ENCODE measurements around the gene RNF5.
A peak's percentile ranks its signal among the peaks of the same experiment; 100 is the strongest.
"Not testable (repeated sequence)": the region's sequence is repeated elsewhere in the genome, so short reads cannot be mapped to it uniquely, and the experiment has no call there.

Gene RNF5

DNA sequence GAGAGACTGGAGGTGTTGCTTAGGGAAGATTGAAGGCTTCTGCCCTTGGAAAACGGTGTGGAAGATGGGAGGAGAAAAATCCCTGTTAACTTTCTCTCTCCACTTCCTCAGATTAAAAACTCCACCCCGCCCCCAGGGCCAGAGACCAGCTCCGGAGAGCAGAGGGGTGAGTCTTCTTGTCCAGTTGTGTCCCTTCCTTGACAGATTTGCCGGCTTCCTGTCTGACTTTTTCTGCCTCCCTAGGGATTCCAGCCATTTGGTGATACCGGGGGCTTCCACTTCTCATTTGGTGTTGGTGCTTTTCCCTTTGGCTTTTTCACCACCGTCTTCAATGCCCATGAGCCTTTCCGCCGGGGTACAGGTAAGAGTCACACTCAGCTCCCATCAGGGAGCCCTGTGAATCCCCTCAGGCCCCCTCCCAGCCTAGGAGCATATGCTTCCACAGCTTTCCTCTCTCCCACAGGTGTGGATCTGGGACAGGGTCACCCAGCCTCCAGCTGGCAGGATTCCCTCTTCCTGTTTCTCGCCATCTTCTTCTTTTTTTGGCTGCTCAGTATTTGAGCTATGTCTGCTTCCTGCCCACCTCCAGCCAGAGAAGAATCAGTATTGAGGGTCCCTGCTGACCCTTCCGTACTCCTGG, 1.7 kb downstream of the RNF5 start:
- H3K27me3 Mint-ChIP-seq, result no peaks in the 10 kb centered on the region
- H3K36me3 Mint-ChIP-seq, result peaks cover 7% of the 10 kb centered on the region
- peak overlapping the region; percentile 57 for H3K4me3 Mint-ChIP-seq
- H3K9me3 Mint-ChIP-seq, result no peaks in the 10 kb centered on the region
- peaks cover 71% of the 10 kb centered on the region for H3K4me1 Mint-ChIP-seq
- H3K27ac Mint-ChIP-seq, result peak overlapping the region; percentile 98

DNA sequence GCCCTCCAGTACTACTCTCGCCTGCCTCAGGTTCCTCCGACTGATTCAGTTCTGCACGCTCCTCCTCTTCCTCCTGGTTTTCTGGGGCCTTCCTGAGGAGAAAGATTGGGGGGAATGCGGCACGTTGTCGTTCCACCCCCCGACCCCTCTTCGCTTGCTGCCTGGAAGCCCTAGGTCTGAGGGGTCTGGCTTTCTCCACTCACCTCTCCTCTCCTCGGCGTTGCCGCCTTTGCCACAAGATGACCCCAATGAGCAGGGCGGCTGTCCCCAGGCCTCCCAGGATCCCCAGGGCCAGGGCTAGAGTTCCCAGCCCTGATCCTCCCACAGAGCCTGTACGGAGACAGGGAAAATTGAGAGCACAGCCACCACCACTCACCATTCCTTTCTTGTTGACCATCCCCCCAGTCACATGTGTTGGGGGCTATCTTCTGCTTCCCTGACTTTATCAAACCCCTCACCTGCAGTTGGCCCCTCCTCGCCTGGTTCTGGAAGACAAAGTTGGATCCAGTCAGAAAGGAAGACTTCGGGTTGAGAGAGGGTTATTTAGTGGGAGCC, 3.0 kb downstream of the RNF5 start:
- Mint-ChIP-seq H3K4me1 (peaks cover 73% of the 10 kb centered on the region), H3K27me3 (no peaks in the 10 kb centered on the region), H3K36me3 (peaks cover 7% of the 10 kb centered on the region), H3K9me3 (no peaks in the 10 kb centered on the region), H3K4me3 (no peak overlapping the region), H3K27ac (peak overlapping the region; percentile 48)

DNA sequence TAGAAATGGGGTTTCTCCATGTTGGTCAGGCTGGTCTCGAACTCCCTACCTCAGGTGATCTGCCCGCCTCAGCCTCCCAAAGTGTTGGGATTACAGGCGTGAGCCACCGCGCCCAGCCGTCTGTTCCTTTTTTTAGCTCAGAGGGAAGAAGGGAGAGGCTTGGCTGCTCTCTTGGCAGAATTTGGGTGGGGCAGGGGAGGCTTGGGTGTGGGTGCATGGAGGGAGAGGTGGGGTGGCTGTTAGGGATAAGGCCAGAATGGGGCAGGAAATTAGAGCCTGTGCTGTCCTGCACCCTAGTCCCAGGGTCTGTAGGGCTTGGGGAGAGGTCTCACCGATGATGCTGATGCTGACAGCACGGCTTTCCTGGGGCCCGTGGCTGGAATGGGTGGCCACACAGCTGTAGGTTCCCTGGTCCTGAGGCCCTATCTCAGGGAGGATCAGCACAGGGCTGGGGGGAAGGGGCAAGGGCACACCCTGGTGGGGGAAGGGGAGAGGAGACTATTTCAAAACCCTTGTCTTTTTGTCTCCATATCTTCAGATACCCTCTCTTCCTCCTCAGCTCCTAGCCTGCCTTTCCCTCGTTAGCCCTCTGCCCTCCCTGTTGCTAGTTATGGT, 3.8 kb downstream of the RNF5 start:
- Mint-ChIP-seq H3K4me3 (no peak overlapping the region), H3K36me3 (peaks cover 10% of the 10 kb centered on the region), H3K4me1 (peaks cover 73% of the 10 kb centered on the region)

DNA sequence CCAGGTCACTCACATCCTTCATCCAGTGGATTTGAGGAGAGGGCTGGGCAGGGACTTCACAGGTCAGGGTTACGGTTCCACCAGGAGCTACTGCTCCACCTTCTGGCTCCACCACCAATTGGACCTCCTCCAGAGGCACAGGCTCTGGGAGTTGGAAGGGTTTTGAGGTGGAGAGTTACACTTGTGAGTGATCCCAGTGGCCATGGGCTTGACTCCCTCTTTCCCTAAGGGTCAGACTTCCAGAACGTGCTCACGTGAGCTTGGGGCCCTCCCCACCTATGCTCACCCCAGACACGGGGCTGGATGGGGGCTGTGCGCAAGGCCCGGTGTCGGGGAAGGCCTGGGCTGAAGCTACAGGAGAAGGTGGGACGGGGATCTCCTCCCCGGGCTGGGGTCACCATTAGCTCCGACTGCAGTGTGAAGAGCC, 4.4 kb downstream of the RNF5 start:
- H3K36me3 Mint-ChIP-seq, result peaks cover 13% of the 10 kb centered on the region
- no peaks in the 10 kb centered on the region for H3K9me3 Mint-ChIP-seq
- H3K27ac Mint-ChIP-seq, result no peak overlapping the region
- H3K4me1 Mint-ChIP-seq, result peaks cover 73% of the 10 kb centered on the region
- H3K27me3 Mint-ChIP-seq, result no peaks in the 10 kb centered on the region
- no peak overlapping the region for H3K4me3 Mint-ChIP-seq

More for the DNA sequence above, 3.8 kb downstream of the RNF5 start:
- H3K27me3 Mint-ChIP-seq, result no peaks in the 10 kb centered on the region
- peak overlapping the region; percentile 20 for H3K27ac Mint-ChIP-seq
- no peaks in the 10 kb centered on the region for H3K9me3 Mint-ChIP-seq

DNA sequence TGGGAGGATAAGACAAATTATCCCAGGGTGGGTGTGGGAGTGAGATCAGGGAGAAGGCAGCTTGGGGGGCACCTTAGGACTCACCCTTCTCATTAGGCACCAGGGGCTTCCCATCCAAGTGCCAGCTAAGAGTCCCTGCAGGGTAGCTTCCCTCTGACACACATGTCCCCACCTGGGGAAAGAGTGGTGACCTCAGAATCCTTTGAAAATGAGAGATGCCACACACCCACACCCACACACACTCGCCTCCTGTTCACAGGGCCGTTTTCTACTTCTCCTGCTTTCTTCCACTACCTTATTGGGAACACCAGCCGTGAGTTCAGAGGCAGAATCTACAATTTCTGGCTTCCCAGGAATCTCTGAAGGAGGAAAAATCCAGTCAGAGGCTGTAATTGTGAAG, 4.8 kb downstream of the RNF5 start:
- peak overlapping the region; percentile 24 for H3K27ac Mint-ChIP-seq
- no peaks in the 10 kb centered on the region for H3K9me3 Mint-ChIP-seq
- H3K4me3 Mint-ChIP-seq, result no peak overlapping the region
- H3K4me1 Mint-ChIP-seq, result peaks cover 76% of the 10 kb centered on the region
- no peaks in the 10 kb centered on the region for H3K27me3 Mint-ChIP-seq
- H3K36me3 Mint-ChIP-seq, result peaks cover 14% of the 10 kb centered on the region

DNA sequence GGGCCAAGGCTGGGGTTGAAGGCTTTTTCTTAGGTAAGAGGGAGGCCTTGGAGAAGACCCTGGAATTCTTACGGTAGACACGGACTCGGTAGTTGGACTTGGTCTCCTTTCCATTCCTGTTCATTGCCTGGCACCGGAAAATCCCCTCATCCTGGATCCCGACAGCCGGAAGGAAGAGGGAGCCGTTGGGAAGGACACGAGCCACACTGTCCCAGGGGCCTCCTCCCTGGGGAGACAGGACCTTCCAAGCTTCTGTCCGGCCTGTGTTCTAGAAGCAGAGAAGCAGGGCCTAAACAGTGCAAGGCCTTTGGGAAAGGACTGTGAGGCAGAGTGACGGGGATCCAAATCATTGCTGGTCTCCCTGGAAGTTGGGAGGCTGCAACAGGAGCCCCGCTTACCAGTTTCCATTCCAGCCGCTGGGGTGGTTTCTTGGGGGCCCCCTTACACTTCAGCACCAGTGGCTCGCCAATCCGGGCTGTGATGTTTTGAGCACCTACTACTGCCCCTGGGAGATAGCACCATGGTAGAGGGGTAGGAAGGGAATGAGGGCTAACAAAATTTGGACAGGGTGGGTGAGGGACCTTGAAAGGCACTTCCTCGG, 5.4 kb downstream of the RNF5 start:
- H3K9me3 Mint-ChIP-seq, result no peaks in the 10 kb centered on the region
- H3K27me3 Mint-ChIP-seq, result no peaks in the 10 kb centered on the region
- H3K4me1 Mint-ChIP-seq, result peaks cover 77% of the 10 kb centered on the region
- no peak overlapping the region for H3K27ac Mint-ChIP-seq
- H3K4me3 Mint-ChIP-seq, result no peak overlapping the region
- peaks cover 14% of the 10 kb centered on the region for H3K36me3 Mint-ChIP-seq

DNA sequence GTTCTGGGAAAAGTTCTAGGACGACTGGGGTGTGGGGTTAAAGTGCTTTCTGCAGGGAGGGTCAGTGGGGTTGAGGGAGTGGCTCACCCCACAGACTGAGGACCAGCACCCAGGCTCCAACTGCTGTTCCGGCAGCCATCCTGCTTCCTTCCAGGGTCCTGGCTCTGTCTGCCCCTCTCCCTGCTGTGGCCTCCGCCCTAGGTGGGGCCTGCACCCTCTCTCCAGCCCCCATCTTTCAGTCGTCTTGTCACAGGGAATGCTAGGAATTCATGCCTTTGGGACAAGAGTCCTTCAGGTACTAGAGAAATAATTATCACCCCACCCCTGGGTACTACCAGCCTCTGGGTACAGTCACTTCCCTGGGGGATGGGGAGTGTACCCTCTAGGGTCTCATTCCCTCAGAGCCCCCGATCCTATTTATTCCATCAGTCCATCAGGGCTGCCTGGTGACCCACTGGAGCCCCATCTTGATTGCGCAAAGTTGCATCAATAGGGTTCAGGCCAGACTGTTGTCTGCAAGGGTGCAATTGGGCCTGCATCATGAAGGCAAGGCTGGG, 6.0 kb downstream of the RNF5 start, which contains the start of gene AGER:
Gene AGER (minus strand): TSS at position 170 of the 557 bp plus-strand sequence. CDS start 31 bp downstream, at position 139.
- H3K4me3 Mint-ChIP-seq, result no peak within 1 kb of the TSS
- no peaks in the 10 kb centered on the region for H3K27me3 Mint-ChIP-seq
- H3K4me1 Mint-ChIP-seq, result peaks cover 77% of the 10 kb centered on the region

DNA sequence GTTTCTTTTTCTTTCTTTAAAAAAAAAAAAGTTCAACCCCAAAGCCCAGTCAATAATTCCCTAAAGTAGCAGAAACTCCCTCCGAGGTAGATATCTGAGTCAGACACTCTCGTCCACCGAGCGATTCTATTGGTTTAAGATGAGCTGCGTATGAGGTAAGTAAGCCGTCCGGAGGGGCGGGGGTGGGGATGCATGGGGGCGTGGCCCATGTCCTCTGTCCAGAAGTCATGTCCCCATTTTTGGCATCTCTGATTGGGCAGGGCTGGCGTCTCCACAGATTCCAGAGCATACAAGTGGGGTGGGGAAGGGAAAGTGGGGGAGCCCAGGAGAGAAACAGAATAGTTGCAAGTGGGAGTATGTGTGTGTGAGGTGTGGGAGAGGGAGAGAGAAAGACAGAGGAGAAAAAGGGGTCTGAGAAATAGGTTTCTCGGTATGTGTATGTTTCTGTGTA, 7.5 kb downstream of the RNF5 start:
- peak overlapping the region; percentile 89 for H3K27ac Mint-ChIP-seq
- H3K36me3 Mint-ChIP-seq, result peaks cover 12% of the 10 kb centered on the region
- H3K4me1 Mint-ChIP-seq, result peaks cover 64% of the 10 kb centered on the region
- H3K4me3 Mint-ChIP-seq, result peak overlapping the region; percentile 23
- H3K27me3 Mint-ChIP-seq, H3K9me3 Mint-ChIP-seq: not testable (repeated sequence)

More for the DNA sequence above, 6.0 kb downstream of the RNF5 start, which contains the start of gene AGER:
- H3K9me3 Mint-ChIP-seq, result no peaks in the 10 kb centered on the region
- peaks cover 17% of the 10 kb centered on the region for H3K36me3 Mint-ChIP-seq
- peak within 1 kb of the TSS; percentile 24 for H3K27ac Mint-ChIP-seq

DNA sequence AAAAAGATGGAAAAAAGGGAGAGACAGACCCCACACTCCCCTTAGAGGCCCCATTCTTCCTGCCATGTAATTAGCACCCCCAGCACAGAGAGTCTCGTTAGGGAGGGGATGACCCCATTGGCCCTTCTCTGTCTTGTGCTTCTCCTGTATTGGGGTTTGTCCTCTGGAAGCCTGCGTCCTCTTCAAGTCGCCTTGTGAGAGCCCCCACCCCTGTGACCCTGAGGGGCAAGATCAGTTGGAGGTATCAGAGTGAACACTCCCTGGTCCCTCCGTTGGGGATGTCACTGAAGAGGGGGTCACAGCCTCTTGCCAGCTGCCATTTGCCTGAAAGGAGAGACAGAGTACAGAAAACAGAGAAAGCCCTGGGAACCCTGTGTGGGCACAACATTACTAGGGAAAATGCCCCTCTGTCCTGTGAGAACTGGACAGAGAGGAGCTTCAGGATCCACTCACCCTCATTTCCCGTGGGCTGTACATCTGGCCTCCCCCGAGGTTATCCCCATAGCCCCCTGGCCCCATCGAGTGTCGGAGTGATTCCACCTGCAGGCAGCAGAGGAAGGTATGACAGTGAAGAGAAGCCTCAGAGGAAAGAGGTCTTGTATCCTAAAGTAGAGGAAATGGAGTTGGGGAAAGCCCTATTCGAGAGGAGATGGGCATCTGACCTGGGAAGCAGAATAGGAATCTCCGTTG, 8.1 kb downstream of the RNF5 start:
- H3K4me1 Mint-ChIP-seq, result peaks cover 62% of the 10 kb centered on the region

DNA sequence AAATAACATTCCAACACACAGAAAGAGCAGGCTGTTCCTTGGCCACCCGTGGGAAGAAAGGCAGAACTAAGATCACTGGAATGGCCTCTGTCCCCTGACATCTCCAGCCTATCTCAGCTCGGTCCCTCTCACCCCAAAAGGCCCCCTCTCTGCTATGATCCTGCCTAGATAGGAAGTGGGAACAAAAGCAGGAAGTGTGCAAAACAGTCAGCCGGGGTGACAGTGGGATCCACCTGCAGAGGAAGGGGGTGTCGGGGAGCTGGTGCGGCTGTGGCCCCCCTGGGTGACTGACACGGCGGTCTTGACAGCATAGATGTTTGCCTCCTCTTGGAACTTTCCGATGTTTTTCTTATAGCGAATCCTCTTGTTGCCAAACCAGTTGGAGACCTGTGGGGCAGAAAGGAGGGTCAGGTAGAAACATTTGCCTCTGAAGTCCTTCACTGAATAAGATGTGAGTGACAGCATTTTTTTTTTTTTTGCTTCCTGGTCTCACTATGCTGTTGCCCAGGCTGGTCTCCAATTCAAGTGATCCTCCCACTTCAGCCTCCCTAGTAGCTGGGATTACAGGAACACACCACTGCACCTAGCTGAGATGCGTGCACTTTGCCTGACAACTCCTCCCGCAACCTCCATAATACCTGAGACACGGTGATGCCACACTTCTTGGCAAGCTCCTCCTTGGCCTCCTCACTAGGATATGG, 9.0 kb downstream of the RNF5 start:
- peaks cover 64% of the 10 kb centered on the region for H3K4me1 Mint-ChIP-seq
- H3K27me3 Mint-ChIP-seq, result no peaks in the 10 kb centered on the region
- H3K4me3 Mint-ChIP-seq, result peak overlapping the region; percentile 66
- H3K36me3 Mint-ChIP-seq, result peaks cover 13% of the 10 kb centered on the region
- H3K27ac Mint-ChIP-seq, result peak overlapping the region; percentile 63
- no peaks in the 10 kb centered on the region for H3K9me3 Mint-ChIP-seq

More for the DNA sequence above, 8.1 kb downstream of the RNF5 start:
- peaks cover 11% of the 10 kb centered on the region for H3K36me3 Mint-ChIP-seq
- not testable (repeated sequence) for H3K27me3 Mint-ChIP-seq, H3K9me3 Mint-ChIP-seq
- peak overlapping the region; percentile 89 for H3K27ac Mint-ChIP-seq
- peak overlapping the region; percentile 23 for H3K4me3 Mint-ChIP-seq

DNA sequence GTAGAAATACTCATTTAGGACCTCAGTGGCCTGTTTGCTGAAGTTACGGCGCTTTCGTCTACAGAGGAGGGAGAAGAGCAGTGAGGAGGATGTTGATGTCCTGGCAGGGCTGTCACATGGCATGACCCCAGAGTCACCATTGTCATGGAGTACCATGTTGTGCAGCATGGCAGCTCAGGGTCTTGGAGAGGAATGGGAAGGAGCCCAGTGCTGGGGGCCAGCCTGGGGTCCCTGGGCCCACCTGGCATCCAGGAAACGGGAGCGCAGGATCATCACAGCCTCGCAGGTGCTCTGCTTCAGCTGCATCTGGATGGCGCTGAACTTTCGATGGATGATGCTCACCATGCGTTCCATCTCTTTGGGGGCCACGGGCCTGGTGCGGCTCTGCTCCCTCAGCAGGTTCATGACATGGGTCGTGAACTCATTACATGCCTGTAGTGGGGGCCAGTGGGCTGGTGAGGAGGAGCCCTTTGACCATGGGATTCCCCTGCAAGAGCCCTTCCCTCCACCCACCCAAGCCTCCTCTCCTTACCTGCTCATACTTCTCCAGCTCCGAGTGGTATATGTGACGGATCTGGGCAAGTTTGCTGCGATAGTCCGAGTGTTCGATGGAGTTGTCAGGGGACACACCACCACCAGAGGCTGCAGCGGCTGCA, 9.6 kb downstream of the RNF5 start:
- peak overlapping the region; percentile 84 for H3K4me3 Mint-ChIP-seq
- H3K4me1 Mint-ChIP-seq, result peaks cover 63% of the 10 kb centered on the region
- peaks cover 13% of the 10 kb centered on the region for H3K36me3 Mint-ChIP-seq
- not testable (repeated sequence) for H3K9me3 Mint-ChIP-seq, H3K27me3 Mint-ChIP-seq
- H3K27ac Mint-ChIP-seq, result peak overlapping the region; percentile 63

DNA sequence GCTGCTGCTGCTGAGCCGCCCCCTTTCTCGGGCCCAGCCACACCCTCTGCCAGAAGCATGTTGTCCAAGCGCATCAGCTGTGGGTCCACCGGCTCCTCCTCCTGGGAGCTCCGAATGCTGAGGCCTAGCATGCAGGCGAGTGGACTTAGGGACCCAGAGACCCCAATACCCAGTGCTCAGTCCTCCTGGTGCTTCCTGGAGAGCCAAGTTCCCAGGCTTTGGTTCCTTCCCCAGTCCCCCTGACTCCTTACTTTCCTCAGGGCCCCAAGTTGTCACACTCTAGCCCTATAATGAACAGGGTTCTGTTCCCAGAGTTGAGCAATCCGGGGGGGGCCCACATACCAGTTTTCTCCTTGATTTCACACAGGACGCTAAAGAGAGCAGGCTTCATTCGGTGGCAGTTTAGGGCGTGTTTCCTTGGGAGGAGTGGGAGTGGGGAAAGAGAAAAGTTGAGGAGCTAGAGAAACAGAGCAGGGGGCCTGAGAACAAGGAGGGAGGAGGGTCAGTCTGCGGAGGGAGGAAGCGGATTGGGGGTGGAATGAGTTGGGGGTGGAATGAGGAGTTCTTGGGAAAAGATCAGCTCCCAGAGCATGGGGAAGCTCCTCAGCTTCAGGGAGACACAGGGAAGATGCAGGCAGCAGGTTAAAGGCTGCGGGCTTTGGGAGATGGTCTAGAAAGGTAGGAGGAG, 10.3 kb downstream of the RNF5 start:
- Mint-ChIP-seq H3K27ac (peak overlapping the region; percentile 78), H3K27me3 (no peaks in the 10 kb centered on the region), H3K4me1 (peaks cover 63% of the 10 kb centered on the region), H3K4me3 (peak overlapping the region; percentile 84), H3K36me3 (peaks cover 13% of the 10 kb centered on the region), H3K9me3 (no peaks in the 10 kb centered on the region)

DNA sequence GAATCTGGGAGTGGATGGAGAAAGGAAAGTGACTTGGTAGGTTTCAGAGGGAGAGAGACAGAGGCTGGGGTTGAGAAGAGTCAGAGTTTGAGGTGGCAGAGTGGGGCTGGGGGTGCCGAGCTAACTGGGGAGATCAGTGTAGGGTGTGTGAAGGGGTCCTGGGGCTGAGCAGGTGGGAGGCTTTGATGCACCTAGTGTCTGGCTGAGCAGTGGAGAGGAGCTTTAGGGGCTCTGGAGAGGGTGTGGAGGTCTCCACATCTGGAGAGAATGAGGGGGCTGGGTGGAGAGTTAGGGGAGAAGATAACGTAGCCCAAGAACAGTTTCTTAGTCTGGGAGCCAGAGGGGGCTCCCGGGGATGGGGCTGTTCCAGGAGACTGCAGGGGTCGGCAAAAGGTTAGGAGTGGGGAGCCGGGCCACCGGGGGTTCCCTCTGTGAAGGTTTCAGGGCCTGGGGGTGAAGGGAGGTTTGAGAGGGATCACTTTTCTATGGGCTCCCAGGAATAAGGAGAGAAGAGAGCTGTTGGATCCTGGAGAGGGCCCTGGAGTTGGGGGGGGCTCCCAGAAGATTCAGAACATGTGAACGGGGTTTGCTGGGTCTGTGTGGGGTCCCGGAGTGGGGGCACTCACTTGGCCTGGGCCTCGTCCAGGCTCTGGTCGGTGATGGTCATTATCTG, 11.0 kb downstream of the RNF5 start:
- H3K27me3 Mint-ChIP-seq, result no peaks in the 10 kb centered on the region
- H3K4me1 Mint-ChIP-seq, result peaks cover 68% of the 10 kb centered on the region
- peaks cover 13% of the 10 kb centered on the region for H3K36me3 Mint-ChIP-seq
- peak overlapping the region; percentile 78 for H3K27ac Mint-ChIP-seq
- H3K9me3 Mint-ChIP-seq, result no peaks in the 10 kb centered on the region
- peak overlapping the region; percentile 84 for H3K4me3 Mint-ChIP-seq

Data from activated naive CD4-positive, alpha-beta T cell treated with anti-CD3 and anti-CD28 coated beads, Interleukin-2, amount 50 U/mL, for 24 hours (primary cell).